Vagina (tissue), 2 donors: Measurements from ENCODE around the gene FHIT. TPM values are rescaled to one million over a fixed set of nuclear protein-coding genes. Genes with fewer than 3 reads are reported as not detected.

Experiments
- DNase-seq, 2 donors: peaks; one replicate each; pipeline ENCODE4 v3.0.0-alpha.2; 2017; ENCODE audit errors: extremely low spot score in 2 of 2
- H3K27ac ChIP-seq: fragments of 200-600 bp; sonication (generic); one replicate; pipeline ENCODE4 v1.5.1; 2019
- H3K27me3 ChIP-seq: fragments of 200-600 bp; sonication (generic); one replicate; pipeline ENCODE4 v1.5.1; 2019
- H3K36me3 ChIP-seq, 2 donors: fragments of 200-600 bp; sonication (generic); one replicate each; pipeline ENCODE4 v1.5.1; 2017 to 2019
- H3K4me1 ChIP-seq: fragments of 200-600 bp; sonication (generic); one replicate; pipeline ENCODE4 v1.5.1; 2019
- H3K4me3 ChIP-seq, 2 donors: fragments of 200-600 bp; sonication (generic); 1 replicate in 1 of 2; 2 replicates in 1 of 2; pipeline ENCODE4 v1.5.1; 2016 to 2019
- H3K9me3 ChIP-seq: fragments of 200-600 bp; sonication (generic); one replicate; pipeline ENCODE4 v1.5.1; 2019
- CTCF ChIP-seq, 3 experiments: fragments of 450-650 bp in 2 of 3; fragments of 200-600 bp in 1 of 3; sonication (generic) in 1 of 3; IDR thresholded peaks; one replicate each; pipeline ENCODE4 v1.5.1; 2017 to 2019; ENCODE audit warnings: antibody characterized with exemption in 3 of 3, mild to moderate bottlenecking in 2 of 3, moderate library complexity in 2 of 3
- POLR2A ChIP-seq, 2 donors: fragments of 450-650 bp; IDR thresholded peaks; one replicate each; pipeline ENCODE4 v1.6.1; 2017; ENCODE audit warnings: antibody characterized with exemption in 2 of 2, mild to moderate bottlenecking in 2 of 2, moderate library complexity in 2 of 2
- POLR2AphosphoS5 ChIP-seq, 2 donors: sonication (generic); formaldehyde crosslinking; IDR thresholded peaks; one replicate each; pipeline ENCODE4 v1.9.0; 2017; ENCODE audit warnings: antibody characterized with exemption in 2 of 2, mild to moderate bottlenecking in 2 of 2, low read depth in 1 of 2; ENCODE audit not compliant: insufficient read depth in 1 of 2
- intact Hi-C: fragments of 100-400 bp; cut with DNase I; formaldehyde crosslinking; loops from one replicate; pipeline ENCODE4 v1.15.1; 2023
- total RNA-seq: library from RNA; depleted of rRNA; stranded (reverse); fragments of >200 nt; gene quantifications from one replicate; pipeline ENCODE4 v1.2.3, GENCODE V29; 2016

Gene FHIT
- total RNA-seq, 1 donor from 2014 or later: 7.9 TPM

- no peaks in the 10 kb centered on the region for H3K4me1 ChIP-seq
- no peak for DNase-seq
- H3K9me3 ChIP-seq: no peaks in the 10 kb centered on the region
- no peaks in the 10 kb centered on the region for H3K36me3 ChIP-seq
- intact Hi-C loops: no loop called here
- TF ChIP-seq CTCF (IDR thresholded peaks at IDR 0.05) (no peak), POLR2A (IDR thresholded peaks at IDR 0.05) (no peak), POLR2AphosphoS5 (IDR thresholded peaks at IDR 0.05; ENCODE audit: insufficient read depth in 1 of 2, low read depth in 1 of 2) (no peak)
- no peak overlapping the region for H3K27ac ChIP-seq
- H3K27me3 ChIP-seq: no peaks in the 10 kb centered on the region
- no peak overlapping the region for H3K4me3 ChIP-seq
Measured at GRCh38 chr3:59873576-59874230, 1377.5 kb downstream of the FHIT start.

- H3K27me3 ChIP-seq: no peaks in the 10 kb centered on the region
- H3K27ac ChIP-seq: no peak overlapping the region
- no peak for DNase-seq
- intact Hi-C loops: no loop called here
- H3K9me3 ChIP-seq: no peaks in the 10 kb centered on the region
- TF ChIP-seq CTCF (IDR thresholded peaks at IDR 0.05): no peak
- no peak for TF ChIP-seq POLR2A (IDR thresholded peaks at IDR 0.05)
- no peaks in the 10 kb centered on the region for H3K4me1 ChIP-seq
- no peaks in the 10 kb centered on the region for H3K36me3 ChIP-seq
- H3K4me3 ChIP-seq: no peak overlapping the region
Measured at GRCh38 chr3:59872128-59872527, 1379.1 kb downstream of the FHIT start.

GRCh38 chr3:59867185-59868002, 1383.9 kb downstream of the FHIT start:
- no peaks in the 10 kb centered on the region for H3K27me3 ChIP-seq
- no peak overlapping the region for H3K4me3 ChIP-seq
- H3K36me3 ChIP-seq: no peaks in the 10 kb centered on the region
- H3K4me1 ChIP-seq: no peaks in the 10 kb centered on the region
- H3K27ac ChIP-seq: no peak overlapping the region
- intact Hi-C loops: no loop called here
- DNase-seq: no peak
- H3K9me3 ChIP-seq: no peaks in the 10 kb centered on the region
- TF ChIP-seq CTCF (IDR thresholded peaks at IDR 0.05) (no peak), POLR2AphosphoS5 (IDR thresholded peaks at IDR 0.05; ENCODE audit: insufficient read depth in 1 of 2, low read depth in 1 of 2) (no peak)

GRCh38 chr3:59866076-59866475, 1385.2 kb downstream of the FHIT start:
- TF ChIP-seq POLR2A (IDR thresholded peaks at IDR 0.05) (no peak), POLR2AphosphoS5 (IDR thresholded peaks at IDR 0.05; ENCODE audit: insufficient read depth in 1 of 2, low read depth in 1 of 2) (no peak), CTCF (IDR thresholded peaks at IDR 0.05) (no peak)
- Histone ChIP-seq H3K4me3 (no peak overlapping the region), H3K9me3 (no peaks in the 10 kb centered on the region), H3K27me3 (no peaks in the 10 kb centered on the region), H3K36me3 (no peaks in the 10 kb centered on the region), H3K27ac (no peak overlapping the region), H3K4me1 (no peaks in the 10 kb centered on the region)
- intact Hi-C loops: no loop called here
- no peak for DNase-seq

DNA sequence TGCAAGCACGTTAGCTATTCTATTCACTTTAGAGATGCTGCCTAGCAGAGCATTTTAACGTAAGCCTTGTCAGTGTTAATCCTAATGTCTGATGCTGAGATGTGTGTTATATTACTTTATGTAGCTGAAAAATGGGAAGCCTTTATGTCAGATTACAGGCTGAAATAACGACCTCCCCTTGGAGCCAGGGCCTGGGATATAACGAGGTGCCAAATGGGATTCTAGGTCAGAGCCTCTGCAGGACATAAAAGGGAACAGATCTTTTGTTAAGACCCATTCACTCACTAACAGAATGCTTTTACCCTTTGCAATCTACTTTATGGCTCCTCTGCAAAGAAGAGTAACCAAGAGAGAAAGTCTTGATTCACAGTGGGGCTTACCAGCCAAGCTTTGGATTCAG, 1385.9 kb downstream of the FHIT start:
- no peak overlapping the region for H3K4me3 ChIP-seq
- no peaks in the 10 kb centered on the region for H3K4me1 ChIP-seq
- TF ChIP-seq POLR2AphosphoS5 (IDR thresholded peaks at IDR 0.05; ENCODE audit: insufficient read depth in 1 of 2, low read depth in 1 of 2): no peak
- TF ChIP-seq CTCF (IDR thresholded peaks at IDR 0.05): no peak
- no peak for TF ChIP-seq POLR2A (IDR thresholded peaks at IDR 0.05)
- DNase-seq: no peak
- no peak overlapping the region for H3K27ac ChIP-seq
- H3K27me3 ChIP-seq: no peaks in the 10 kb centered on the region
- no peaks in the 10 kb centered on the region for H3K36me3 ChIP-seq
- intact Hi-C loops: no loop called here
- H3K9me3 ChIP-seq: no peaks in the 10 kb centered on the region
